AG08395 (cell line): ENCODE data around the gene KLHL26.
A peak's percentile ranks its signal among the peaks of the same experiment; 100 is the strongest.
"Not testable (repeated sequence)": the region's sequence is repeated elsewhere in the genome, so short reads cannot be mapped to it uniquely, and the experiment has no call there.

Source experiments
- DNase-seq: peaks from one replicate; pipeline ENCODE4 v3.0.0; 2012; ENCODE audit warnings: mixed read lengths, low spot score

The KLHL26 gene

DNA sequence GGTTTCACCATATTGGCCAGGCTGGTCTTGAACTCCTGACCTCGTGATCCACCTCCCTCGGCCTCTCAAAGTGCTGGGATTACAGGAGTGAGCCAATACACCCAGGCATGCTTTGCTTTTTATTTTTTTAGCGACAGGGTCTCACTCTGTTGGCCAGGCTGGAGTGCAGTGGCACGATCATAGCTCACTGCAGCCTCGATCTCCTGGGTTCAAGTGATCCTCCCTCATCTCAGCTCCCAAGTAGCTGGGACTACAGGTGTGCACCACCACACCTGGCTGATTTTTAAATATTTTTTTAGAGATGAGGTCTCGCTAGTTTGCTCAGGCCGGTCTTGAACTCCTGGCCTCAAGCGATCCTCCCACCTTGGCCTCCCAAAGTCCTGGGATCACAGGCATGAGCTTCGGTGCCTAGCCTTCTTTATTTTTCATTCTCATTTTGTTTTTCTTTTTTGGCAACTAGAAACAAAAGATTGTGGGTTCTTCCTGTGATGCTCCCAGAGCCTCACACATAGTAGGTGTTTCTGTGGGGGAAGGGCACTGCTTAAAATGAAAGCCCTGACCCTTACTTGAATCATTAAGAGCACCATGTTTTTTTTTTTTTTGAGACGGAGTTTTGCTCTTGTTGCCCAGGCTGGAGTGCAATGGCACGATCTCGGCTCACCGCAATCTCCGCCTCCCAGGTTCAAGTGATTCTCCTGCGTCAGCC is 36.0 kb upstream of the KLHL26 start:
- not testable (repeated sequence) for DNase-seq

DNA sequence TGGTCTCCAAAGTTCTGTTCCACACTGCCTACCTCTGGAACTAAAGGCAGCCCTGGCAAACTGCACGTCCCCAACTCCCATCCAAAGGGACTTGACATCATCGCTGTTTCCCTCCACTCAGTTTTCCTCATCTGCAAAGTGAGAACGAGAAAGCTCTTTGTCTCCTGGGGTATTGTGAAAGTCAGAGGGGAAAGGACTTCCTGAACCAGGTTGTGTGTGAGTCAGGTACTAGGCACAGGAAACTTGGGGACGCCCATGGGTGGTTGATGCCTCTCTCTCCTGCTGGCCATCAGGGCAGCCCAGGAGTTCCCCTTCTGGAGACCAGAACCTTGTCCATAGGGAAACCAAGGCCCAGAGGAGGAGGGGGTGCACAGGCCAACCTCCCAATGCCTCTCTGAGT is 35.0 kb upstream of the KLHL26 start:
- DNase-seq, result no peak

DNA sequence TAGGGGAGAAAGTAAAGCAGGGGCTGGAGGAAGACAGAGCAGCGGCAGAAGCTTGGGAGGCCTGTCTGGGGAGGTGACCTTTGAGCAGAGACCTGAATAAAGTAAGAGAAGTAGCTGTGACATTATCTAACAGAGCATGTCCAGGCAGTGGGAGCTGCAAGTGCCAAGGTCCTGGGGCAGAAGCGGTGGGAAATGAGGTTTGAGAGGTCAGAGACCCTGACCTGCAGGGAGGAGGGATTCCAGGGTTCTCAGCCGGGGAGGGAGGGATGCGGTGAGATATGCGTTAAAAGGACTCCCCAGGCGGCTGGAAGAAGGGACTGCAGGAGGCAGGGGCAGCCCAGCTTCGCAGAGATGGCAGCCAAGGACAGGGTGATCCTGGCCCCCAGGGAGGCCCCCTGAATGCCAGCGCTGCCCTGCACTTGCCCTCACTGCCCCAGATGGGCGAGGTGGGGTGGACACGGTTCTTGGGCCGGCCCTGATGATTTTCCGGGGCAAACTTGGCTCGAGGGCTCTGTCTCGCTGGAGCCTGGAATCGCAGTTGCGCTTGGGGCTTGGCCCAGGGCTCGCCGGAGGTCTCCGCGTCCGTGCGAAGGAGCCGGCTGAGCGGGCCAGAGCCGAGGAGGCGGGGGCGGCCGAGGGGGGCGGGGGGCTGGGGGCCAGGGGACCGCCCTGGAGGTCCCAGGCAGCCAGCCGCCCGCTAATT is 33.4 kb upstream of the KLHL26 start:
- DNase-seq, result peak; percentile 63

DNA sequence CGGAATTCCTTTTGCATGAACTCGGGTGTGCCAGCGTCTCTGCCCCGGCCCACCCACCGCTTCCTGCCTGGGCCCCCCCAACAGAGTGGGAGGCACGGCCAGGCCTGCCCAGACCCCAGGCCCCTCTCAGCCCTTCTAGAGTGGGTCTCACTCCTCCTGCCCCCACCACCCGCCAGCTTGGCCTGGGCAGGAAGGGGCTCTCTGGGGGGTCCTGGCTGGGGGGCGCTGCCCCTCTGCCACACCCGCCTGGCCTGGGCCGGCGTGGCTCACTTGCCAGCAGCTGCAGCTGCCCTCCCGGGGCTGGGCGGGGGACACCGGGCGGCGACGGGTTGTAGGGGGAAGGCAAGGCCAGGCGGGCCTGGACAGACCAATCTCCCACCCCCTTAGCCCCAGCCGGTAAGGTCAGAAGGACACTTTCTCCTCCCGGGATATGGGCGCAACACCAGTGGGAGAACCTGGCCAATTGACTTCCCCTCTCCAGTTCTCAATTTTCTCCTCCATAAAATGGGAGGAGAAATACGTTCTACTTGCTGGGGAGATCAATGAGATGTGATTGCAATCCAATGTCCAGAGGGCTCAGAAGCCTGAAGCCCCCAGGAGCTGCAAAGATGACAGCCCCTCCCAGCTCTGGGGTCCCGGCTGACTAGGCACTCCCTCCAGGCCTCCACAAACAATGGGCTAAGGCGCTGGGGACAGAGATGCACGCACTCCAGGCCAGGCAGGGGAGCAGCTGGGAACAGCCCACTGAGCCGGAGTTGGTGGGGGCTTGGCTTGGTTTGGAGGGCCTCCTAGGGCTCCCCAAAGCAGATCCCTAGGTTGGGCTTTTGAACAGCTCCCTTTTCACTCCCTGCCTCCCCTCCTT is 32.6 kb upstream of the KLHL26 start:
- DNase-seq, result no peak

DNA sequence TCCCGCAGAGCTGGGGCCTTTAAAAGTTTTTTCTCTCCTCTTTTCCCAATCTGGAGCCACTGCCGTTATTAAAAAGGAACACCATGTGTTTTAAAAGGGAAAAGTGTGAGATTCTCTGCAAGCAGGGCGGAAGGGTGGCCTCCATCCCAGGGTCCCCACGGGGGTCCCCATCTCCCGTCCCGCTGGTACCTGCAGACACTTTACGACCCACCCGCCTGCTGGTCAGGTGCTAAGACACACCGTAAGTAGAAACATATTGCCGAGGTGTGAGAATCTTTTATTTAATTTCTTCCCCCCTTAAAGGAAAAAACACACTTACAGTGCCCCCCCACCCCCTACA is 32.0 kb upstream of the KLHL26 start:
- DNase-seq, result peak; percentile 2

DNA sequence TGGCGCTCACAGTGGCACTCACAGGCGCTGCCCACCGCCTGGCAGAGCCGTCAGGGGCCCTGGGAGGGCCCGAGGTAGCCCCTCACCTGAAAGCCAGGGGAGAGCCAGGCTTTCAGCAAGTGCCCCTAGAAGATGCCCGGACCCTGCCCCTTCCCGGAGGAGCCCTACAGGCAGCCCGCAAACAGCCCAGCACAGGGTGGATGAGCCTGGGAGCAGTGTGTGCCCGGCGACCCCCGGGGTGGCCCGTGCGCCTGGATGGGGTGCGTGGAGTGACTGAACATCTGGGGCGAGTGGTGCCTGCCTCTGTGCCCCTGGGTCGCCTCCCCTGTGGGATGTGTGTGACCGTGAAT is 31.7 kb upstream of the KLHL26 start:
- DNase-seq, result no peak

DNA sequence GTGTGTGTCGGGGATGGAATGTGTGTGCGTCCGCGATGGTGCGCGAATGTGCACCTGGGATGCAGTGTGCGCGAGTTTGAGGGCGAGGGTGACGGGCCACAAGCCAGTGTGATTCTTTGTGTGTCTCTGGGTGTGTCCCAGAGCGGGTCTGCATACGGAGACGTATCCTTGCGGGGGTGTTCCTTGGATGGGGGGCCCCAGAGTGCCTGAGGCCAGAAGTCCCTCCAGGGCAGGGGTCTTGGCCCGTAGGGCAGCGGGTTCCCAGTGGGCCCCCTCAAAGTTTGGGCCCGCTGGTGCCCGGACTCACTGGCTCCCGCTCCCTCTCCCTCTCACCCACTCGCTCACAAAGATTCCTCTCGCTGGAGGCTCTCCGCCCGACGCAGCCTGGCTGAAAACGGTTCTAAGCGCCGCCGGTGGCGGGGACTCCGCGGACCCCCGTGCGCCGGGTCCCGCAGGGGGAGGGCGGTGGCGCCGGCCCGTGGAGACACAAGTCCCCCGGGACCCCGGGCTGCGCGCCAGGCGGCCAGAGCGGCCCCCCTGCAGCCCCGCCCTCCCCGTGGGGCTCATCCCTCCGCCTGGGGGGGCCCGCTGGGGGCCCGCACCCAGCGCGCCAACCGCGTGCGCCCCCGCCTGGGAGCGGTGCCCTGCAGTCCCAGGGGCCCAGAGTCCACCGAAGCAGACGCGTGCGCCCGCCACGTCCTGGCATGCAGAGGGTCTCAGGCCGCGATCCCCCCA is 31.1 kb upstream of the KLHL26 start:
- no peak for DNase-seq

DNA sequence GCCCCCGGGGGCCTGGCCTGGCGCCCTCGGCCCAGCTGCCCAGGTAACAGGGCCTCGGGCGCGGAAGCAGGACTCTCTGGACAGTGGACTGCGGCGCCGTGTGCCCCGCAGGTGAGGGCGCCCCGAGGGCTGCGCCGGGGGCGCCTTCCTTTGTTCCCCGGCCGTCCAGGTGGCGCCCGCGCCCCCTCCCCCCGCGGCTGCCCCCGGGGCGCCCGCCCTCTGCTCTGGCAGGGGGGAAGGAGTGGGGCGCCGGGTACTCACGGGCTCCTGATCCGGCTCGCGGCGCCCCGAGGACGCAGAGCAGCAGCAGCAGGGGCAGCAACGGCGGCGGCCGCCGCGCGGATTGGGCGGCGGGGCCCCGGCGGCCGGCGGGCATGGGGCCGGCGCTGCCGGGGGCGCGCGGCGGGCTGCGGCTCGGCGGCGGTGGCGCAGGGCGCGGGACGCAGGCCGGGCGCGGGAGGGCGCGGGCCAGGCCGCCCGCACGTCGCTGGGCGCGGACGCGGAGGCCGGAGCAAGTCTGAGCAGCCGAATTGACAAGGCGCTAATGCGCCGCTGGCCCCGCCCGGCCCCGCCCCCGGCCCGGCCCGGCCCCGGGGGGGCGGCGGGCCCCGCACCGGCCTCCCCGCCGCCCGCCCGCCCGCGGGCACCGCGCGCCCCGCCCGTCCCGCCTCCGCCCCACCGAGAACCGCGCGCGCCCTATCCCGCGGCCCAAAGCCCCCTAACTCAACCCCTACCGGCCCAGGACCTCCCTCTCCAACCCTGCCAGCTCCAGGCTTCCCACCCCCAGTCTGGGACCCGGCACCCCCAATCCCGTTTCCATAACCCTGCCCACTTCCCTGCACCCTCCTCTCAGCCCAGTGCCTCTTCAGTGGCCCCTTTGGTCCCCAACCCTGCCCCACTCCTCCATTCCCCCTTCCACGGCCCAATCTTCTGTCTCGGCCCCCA is 30.3 kb upstream of the KLHL26 start, which contains the start of gene CRLF1:
Gene CRLF1, minus strand, starts transcription at position 519 of the 945 bp plus-strand sequence. Its CDS starts 143 bp downstream, at position 376.
- DNase-seq, result no peak

DNA sequence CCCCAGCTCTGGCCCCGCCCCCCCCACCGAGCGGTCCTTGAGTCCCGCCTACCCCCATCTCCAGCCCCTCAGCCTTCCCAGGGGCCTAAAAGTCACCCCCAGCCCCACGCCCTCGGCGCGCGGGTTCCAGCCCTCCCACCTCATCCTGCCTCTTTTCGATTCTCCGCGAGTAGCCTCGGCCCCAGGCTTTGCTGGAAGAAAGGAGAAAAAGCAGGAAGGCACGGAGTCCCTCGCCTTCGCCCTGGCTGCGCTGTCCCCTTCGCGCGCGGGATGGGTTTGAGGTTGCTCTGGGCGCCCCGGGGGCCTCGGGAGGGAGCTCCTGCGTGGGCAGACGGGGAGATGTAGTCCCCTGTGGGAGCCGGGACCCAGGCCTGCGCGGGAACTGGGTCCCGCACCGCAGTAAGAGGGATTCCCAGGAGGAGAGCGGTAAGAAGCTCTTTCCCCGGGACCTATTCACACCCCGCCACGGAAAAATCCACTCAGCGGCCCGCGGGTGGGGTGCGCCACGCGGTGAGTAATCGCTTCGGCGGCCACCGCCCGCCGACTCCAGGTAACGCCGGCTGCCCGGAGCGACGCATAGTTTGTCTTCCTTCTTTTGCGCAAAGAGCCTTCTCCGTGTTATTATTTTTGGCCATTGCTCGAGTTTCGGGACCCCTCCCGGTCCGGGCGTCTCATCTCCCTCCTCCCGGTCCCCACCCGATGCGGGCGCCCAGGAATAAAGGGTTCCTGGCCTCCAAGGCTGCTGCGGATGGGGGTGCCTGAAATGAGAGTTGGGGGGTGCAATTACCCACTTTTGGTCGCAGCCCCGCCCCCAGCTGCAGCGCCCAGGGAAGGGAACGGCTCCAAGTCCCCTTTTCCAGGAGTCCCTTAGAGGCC is 29.4 kb upstream of the KLHL26 start:
- no peak for DNase-seq

DNA sequence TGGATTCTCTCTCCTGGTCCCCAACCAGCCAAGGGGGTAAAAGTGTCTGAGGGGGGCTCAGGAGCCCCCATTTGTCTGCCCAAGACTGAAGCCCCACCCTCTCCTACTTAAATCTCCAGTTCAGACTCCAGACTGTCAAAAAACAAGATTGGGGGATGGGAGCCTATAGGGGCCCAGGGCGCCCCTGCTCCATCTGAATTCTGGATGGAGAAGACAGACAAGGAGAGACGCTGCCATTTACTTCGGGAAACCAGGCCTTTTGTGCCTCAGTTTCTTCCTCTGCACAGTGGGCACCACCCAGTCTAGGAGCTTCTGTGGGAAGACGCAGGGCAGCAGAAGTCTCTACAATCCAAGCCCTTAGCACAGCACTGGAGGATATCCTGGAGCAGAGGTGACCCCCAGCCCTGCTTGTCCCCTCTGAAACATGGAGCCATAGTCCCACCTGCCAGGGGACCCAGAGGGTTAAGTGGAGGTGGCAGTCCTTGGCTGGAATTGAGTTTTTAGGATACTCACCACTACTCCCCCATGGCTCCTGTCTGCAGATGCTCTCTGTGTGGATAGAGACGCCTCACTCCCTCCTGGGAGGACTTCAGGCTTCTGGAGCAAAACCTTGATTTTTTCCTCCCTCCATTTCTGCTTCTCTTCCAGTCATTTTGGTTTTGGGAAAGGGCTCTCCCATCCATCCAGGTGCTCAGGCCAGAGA is 28.6 kb upstream of the KLHL26 start:
- no peak for DNase-seq

DNA sequence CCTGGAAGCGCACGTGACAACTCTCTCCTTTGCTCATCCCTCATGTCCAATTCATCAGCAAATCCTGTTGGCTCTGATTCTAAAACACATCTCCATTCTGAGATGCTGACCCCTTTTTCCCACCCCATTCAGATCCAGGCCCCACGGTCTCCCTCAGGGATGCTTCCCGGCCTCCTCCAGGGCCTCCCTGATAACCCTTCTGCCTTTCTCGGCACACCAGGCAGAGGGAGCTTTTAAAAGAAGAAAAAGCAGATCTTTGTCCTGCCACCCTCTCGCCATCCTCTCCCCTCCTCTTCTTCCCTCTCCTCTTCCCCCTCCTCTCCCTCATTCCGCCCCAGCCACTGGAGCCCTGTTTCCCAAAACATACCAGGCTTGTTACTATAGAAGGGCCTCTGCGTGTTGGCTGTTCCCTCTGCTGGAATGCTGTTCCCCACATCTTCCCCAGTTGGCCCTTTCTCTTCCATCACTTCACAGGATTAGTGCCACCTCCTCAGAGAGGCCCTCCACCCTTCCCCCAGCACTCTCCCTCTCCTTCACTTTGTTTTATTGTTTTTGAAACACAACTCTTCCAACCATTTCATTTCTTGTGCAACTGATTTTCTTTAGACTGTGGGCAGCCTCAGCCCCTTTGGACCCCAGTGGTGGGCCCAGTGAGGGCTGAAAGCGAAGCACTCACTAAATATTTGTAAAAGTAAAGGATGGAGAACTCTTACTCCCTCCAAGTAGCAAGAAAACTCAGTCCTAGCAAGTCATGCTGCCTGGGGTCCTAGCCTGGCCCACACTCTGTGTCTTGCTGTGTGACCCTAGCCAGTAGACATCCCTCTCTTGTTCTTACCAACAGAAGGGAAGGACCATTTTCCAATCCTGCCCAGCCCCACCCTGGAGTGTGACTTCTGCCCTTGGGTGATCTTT is 27.8 kb upstream of the KLHL26 start:
- no peak for DNase-seq

DNA sequence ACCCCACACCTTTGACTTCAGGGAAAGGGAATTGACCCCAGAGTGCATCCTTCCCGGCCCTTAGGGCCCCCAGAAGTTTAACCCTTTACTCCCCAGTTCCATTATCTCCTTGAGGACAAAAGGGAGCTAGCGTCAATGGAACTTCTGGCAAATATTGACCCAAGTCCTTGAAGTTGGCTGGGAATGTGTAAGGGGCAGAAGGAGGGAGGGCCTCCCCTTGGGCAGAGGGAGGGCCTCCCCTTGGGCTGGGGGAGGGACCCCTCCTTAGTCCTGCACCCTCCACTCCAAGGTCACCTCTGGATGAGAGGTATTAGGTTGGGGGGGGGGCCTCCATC is 27.1 kb upstream of the KLHL26 start:
- no peak for DNase-seq

DNA sequence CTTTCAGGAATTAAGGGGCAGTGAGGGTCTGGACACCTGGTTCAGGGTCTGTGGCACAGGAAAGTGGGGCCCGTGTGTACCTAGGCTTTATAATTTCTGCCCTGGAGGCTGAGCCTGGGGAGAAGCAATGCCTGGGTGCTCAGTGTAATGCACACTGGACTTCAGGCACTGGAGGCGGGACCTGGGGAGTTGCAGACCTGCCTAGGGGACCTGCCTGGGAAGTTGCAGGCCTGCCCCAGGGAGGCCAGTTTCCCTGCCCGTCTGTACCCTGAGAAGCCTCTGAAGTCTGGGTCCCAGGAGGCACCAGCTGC is 26.6 kb upstream of the KLHL26 start:
- no peak for DNase-seq

DNA sequence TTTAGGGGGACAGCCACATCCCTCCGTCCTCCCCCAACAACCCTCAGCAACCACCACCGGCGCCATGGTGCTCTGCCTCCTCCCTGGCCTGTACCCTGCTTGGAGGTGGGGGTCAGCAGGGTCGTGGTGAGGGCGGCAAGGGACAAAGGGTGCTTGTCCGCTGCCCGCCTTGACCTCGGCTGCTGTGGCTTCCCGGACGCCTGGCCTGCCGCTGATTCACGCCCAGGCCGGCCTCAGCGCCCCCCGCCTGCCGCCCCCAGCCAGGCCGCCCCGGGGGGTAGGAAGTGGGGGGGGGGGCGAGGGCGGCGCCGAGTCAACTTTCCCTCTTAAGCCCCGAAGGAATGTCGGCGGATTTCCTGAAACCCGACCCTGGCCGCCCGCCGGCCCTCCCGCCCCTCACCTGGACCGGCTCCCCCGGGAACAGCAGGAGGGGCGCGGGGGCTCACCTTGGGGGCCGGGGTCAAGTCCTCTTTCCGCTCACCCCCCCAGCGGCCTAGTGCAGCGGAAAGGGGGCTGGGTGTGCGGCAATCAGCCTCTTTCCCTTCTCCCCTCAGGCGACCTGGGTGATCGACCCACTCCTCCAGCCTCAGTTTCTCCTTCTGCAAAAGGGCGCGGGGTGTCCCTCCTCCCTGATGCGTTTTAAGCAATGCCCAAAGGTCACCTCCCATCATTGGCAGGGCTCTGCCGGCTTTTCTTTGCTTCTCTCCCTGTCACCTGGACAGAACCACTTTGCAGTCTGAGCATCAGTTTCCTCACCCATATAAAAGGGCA is 26.1 kb upstream of the KLHL26 start:
- DNase-seq, result no peak

DNA sequence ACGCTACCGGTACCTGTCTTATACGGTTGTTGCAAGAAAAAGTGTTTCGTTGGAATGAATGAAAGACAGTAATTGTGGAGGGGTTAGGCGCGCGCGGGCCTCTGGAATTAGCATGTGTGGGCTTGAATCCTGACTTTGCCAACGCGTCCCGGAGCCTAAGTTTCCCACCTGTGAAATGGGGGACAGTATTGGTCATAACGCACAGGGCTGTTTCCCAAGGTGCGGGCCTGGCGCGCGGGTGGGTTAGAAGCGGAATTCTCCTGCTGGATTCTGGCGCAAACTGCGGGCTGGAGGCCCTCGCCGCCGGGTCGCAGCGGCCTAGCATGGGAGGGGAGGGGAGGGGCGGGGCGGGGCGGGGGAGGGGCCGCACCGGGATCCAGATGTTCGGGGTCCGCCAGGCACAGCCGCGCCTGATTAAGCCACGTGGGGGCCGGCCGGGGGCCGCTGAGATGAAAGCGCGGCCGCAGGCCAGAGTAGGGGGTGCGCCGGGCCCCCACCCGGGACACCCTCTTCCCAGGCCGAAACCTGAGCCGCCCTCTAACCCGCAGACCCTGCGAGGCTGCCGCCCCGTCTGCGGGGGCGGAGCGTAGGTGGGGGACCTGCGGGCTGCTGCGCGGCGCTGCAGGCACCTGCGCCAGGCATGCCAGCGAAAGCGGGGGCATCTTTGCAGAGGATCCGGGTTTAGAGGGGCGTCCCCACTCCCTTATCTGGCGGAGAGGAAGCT is 25.3 kb upstream of the KLHL26 start:
- no peak for DNase-seq

DNA sequence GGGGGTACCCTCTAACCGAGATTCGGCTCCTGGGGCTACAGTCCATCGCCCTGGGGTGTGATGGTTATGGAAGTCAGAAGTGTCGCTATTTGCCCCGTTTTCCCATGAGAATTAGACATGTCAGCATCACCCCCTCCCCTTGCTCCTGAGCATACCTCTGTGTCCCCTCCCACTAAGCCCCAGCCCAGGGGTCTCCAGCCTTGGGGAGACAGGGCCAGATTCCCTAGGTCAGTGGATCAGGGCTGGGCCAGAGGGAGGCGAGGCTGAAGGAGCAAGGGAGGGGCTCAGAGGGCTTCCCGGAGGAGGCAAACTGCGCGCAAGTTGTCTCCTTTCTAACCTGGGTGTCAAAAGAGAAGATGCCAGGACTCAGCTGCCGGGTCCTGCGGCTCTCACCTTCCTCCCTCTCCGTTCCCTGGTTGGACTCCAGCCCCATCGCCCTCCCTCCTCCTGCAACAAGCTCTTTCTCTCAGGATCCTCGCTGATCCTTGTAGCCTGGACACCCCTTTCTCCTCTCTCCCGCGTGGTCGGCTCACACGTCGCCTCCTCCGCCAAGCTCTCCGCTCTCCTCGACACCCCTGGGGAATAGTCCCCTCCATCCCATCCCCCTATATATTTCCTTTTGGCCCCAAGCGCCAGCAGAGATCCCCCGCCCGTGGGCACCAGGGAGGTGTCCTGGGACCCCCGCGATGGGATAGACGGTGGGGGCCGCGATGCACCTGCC is 24.6 kb upstream of the KLHL26 start:
- no peak for DNase-seq
